ENCODE data around the gene RBM17. TPM values are rescaled to one million over a fixed set of nuclear protein-coding genes. Genes with fewer than 3 reads are reported as not detected.
"Not testable (repeated sequence)": the region's sequence is repeated elsewhere in the genome, so short reads cannot be mapped to it uniquely, and the experiment has no call there.

The RBM17 gene, protein sequence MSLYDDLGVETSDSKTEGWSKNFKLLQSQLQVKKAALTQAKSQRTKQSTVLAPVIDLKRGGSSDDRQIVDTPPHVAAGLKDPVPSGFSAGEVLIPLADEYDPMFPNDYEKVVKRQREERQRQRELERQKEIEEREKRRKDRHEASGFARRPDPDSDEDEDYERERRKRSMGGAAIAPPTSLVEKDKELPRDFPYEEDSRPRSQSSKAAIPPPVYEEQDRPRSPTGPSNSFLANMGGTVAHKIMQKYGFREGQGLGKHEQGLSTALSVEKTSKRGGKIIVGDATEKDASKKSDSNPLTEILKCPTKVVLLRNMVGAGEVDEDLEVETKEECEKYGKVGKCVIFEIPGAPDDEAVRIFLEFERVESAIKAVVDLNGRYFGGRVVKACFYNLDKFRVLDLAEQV
- 10 to 100 TPM; 48.5 to 65.0 TPM for total RNA-seq

DNA sequence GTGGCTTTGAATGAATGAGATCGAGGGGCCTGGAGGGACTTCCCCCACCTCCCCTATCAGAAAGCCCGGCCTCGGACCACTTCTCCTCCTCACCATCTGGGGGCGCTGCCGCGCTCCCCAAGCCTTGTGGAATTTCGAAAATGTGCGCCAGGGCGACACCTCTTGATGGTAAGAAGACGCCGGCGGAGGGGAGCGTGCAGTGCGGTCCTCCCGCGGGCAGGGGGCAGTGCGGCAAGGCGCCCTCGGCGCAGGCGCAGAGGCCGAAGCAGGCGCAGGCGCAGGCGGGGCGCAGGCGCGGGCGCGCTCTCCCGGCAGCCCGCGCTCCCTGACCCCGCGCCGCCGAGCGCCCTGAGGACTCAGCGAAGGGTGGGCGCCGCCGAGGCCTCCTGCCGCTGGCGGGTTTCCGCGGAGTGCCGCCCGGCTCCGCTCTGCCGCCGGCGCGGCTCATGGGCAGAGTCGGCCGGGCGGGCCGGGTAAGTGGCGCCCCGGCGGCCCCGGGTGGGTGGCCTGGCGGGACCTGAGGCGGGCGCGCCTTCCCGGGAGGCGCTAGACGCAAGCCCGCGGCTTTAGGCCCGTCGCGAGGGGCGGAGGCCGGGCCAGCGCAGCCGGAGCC, at the start of gene RBM17:
TSS of gene RBM17 (plus strand) at position 314 of the 613 bp plus-strand sequence. CDS start 8,032 bp downstream, outside the sequence.
- Histone ChIP-seq H3K27ac (peak within 1 kb of the TSS; percentile 62 to 71), H3K4me1 (ENCODE audit: control insufficient read depth in 1 of 2, low read depth in 2 of 2) (peaks cover 15 to 31% of the 10 kb centered on the region in 2 donors), H3K9me3 (no peaks in the 10 kb centered on the region), H3K4me3 (peak within 1 kb of the TSS; percentile 85), H3K27me3 (replicated peaks; ENCODE audit: insufficient read depth) (no peaks in the 10 kb centered on the region), H3K36me3 (no peaks in the 10 kb centered on the region)
- TF ChIP-seq, protein P1, sequence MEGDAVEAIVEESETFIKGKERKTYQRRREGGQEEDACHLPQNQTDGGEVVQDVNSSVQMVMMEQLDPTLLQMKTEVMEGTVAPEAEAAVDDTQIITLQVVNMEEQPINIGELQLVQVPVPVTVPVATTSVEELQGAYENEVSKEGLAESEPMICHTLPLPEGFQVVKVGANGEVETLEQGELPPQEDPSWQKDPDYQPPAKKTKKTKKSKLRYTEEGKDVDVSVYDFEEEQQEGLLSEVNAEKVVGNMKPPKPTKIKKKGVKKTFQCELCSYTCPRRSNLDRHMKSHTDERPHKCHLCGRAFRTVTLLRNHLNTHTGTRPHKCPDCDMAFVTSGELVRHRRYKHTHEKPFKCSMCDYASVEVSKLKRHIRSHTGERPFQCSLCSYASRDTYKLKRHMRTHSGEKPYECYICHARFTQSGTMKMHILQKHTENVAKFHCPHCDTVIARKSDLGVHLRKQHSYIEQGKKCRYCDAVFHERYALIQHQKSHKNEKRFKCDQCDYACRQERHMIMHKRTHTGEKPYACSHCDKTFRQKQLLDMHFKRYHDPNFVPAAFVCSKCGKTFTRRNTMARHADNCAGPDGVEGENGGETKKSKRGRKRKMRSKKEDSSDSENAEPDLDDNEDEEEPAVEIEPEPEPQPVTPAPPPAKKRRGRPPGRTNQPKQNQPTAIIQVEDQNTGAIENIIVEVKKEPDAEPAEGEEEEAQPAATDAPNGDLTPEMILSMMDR (IDR thresholded peaks at IDR 0.05): peak; percentile 99
- peak; percentile 86 for ATAC-seq (ENCODE audit: insufficient number of reproducible peaks, low FRiP score, low read depth)
- DNase-seq (ENCODE audit: low spot score): peak; percentile 94

DNA sequence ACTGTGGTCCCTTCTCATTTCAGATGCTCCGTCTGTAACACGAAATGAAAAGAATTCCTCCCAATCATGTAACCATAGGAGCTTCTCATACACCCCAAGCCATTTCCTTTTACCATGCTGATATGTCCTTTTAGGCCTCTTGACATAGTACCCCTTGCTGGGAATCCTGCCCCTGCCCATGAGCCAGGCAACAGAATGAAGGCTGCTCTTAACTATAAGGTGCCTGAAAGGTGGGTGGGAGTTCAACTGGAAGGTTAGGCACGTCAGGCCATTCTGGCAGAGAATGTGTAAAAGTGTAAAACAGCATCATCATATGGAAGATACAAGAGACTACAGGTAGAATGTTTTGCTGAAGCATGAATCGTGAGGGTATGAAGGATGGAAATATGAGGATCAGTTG, 49.1 kb upstream of the RBM17 start:
- TF ChIP-seq, protein P1 (IDR thresholded peaks at IDR 0.05): no peak
- Histone ChIP-seq H3K27ac (no peak overlapping the region), H3K9me3 (no peaks in the 10 kb centered on the region), H3K4me1 (ENCODE audit: control insufficient read depth in 1 of 2, low read depth in 2 of 2) (no peaks in the 10 kb centered on the region), H3K36me3 (no peaks in the 10 kb centered on the region), H3K27me3 (replicated peaks; ENCODE audit: insufficient read depth) (no peaks in the 10 kb centered on the region), H3K4me3 (no peak overlapping the region)
- no peak for ATAC-seq (ENCODE audit: insufficient number of reproducible peaks, low FRiP score, low read depth)
- DNase-seq (ENCODE audit: low spot score): no peak

DNA sequence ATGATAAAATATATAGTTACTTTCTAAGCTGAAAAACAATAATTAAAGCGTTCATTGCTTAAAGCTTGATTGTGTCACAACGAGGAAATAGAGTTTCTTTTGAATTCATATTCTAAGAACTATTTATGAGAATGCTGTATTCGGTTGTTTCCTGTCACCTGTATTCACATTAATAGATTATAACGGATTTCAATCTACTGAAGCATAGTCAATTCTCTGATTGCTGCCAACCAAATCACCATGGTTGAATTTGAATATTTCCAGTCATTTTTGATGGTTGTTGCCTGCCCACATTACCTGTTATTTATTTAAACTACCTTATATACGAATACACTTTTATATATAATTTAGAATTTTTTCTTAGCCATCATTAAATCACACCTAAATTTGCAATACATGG, 48.6 kb upstream of the RBM17 start:
- TF ChIP-seq, protein P1 (IDR thresholded peaks at IDR 0.05): no peak
- no peak for DNase-seq (ENCODE audit: low spot score)
- no peaks in the 10 kb centered on the region for H3K4me1 ChIP-seq (ENCODE audit: control insufficient read depth in 1 of 2, low read depth in 2 of 2)
- H3K4me3 ChIP-seq: no peak overlapping the region
- no peak for ATAC-seq (ENCODE audit: insufficient number of reproducible peaks, low FRiP score, low read depth)
- H3K27ac ChIP-seq: no peak overlapping the region
- H3K9me3 ChIP-seq: no peaks in the 10 kb centered on the region
- H3K36me3 ChIP-seq: no peaks in the 10 kb centered on the region
- H3K27me3 ChIP-seq (replicated peaks; ENCODE audit: insufficient read depth): no peaks in the 10 kb centered on the region

DNA sequence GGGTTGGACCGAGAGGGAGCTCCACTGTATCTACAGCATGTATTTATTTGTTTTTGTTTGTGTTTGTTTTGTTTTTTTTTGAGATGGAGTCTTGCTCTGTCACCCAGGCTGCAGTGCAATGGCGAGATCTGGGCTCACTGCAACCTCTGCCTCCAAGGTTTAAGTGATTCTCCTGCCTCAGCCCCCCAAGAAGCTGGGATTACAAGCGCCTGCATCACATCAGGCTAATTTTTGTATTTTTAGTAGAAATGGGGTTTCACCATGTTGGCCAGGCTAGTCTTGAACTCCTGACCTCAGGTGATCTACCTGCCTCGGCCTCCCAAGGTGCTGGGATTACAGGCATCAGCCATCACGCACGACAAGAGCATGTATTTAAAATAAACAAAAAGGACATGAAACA, 45.5 kb upstream of the RBM17 start:
- H3K4me3 ChIP-seq; H3K27ac ChIP-seq; ATAC-seq (ENCODE audit: insufficient number of reproducible peaks, low FRiP score, low read depth); H3K9me3 ChIP-seq; H3K4me1 ChIP-seq (ENCODE audit: control insufficient read depth in 1 of 2, low read depth in 2 of 2); H3K36me3 ChIP-seq; DNase-seq (ENCODE audit: low spot score); H3K27me3 ChIP-seq (replicated peaks; ENCODE audit: insufficient read depth): not testable (repeated sequence)

DNA sequence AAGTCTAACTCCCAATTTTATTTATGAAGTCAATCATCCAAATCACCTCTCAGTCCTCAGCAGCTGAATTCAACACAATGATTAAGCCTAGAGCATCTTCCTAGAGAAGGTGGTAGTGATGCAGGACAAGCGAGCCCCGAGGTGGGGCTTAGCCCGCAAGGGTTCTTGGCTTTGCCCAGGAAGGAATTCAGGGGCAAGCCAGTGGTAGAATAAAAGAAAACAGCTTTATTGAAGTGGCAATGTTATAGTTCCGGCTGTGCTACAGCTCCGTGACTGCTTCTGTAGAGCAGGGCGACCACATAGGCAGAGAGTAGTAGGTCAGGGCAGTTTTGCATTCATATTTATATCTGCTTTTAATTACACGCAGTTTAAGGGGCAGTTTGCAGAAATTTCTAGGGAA, 44.8 kb upstream of the RBM17 start:
- no peak overlapping the region for H3K27ac ChIP-seq
- ATAC-seq (ENCODE audit: insufficient number of reproducible peaks, low FRiP score, low read depth): no peak
- no peak overlapping the region for H3K4me3 ChIP-seq
- H3K36me3 ChIP-seq: no peaks in the 10 kb centered on the region
- H3K4me1 ChIP-seq (ENCODE audit: control insufficient read depth in 1 of 2, low read depth in 2 of 2): no peaks in the 10 kb centered on the region
- no peak for DNase-seq (ENCODE audit: low spot score)
- H3K9me3 ChIP-seq: no peaks in the 10 kb centered on the region
- TF ChIP-seq, protein P1 (IDR thresholded peaks at IDR 0.05): no peak
- H3K27me3 ChIP-seq (replicated peaks; ENCODE audit: insufficient read depth): no peaks in the 10 kb centered on the region

Measured in thoracic aorta (tissue), 2 donors.